Measurements from ENCODE around the gene AIFM3.
"Not testable (repeated sequence)": the region's sequence is repeated elsewhere in the genome, so short reads cannot be mapped to it uniquely, and the experiment has no call there.

The AIFM3 gene

DNA sequence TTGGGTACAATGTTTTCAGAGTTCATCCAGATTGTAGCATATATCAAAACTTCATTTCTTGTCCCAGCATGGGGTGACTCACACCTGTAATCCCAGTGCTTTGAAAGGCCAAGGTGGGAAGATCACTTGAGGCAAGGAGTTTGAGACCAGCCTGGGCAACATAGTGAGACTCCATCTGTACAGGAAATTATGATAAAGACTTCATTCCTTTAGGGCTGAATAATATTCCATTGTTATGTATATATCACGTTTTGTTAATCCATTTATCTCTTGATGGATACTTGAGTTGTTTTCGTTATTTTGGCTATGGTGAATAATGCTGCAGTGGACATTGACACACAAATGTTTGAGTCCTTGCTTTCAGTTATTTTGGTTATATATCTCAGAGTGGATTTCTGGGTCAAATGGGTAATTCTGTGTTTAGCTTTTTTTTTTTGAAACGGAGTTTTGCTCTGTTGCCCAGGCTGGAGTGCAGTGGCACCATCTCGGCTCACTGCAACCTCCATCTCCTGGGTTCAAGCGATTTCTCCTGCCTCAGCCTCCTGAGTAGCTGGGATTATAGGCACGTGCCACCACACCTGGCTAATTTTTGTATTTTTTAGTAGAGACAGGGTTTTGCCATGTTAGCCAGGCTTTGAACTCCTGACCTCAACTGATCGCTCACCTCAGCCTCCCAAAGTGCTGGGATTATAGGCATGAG is 24.7 kb upstream of the AIFM3 start:
- not testable (repeated sequence) for DNase-seq

DNA sequence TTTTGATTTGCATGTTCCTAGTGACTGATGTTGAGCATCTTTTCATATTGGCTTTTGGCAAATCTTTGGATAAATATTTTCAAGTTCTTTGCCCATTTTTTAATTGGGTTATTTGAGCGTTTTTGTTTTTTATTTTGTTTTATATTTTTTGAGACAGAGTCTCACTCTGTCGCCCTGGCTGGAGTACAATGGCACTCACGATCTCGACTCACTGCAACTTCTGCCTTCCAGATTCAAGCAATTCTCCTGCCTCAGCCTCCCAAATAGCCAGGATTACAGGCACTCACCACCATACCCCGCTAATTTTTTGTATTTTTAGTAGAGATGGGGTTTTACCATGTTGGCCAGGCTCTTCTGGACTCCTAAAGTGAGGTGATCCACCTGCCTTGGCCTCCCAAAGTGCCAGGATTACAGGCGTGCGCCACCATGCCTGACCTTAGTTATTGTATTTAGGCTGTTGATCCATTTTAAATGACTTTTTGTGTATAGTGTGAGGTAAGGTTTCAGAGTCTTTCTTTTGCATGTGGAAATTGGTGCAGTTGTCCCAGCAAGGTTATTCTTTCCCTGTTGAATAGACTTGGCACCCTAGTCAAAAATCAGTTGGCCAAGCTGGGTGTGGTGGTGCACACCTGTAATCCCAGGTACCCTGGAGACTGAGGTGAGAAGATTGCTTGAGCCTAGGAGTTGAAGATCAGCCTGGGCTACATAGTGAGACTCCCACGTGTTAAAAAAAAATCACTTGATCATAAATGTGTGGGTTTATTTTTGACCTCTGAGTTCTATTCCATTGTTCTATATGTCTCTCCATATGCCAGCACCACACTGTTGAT is 23.7 kb upstream of the AIFM3 start:
- no peak for DNase-seq

DNA sequence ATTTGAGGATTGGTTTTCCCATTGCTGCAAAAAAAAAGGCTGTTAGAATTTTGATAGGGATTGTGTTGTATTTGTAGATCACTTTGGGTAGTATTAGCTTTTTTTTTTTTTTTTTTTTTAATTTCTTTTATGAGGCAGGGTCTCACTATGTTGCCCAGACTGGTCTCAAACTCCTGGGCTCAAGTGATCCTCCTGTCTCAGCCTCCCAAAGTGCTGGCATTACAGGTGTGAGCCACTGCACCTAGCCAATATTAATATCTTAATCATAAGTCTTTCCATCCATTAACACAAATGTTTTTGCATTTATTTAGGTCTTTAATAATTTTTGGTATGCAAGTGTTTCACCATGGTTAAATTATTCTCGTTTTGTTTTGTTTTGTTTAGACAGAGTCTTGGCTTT is 23.0 kb upstream of the AIFM3 start:
- no peak for DNase-seq

DNA sequence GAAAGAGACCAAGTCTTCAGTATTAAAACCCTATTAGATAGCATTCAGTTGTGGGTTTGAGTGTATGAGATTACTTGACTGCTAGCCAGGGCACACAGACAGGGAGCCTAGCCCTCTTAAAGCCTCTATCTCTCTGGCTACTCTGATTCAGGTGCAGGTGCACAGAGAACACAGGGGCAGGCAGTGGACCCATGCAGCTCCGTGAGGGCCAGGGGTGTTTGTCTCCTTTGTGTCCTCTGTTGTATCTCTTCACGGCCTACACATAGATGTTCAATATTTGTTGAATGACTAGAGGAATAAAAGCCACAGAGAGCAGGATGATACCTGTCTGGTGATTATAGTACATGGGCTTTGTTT is 21.5 kb upstream of the AIFM3 start:
- DNase-seq: no peak

DNA sequence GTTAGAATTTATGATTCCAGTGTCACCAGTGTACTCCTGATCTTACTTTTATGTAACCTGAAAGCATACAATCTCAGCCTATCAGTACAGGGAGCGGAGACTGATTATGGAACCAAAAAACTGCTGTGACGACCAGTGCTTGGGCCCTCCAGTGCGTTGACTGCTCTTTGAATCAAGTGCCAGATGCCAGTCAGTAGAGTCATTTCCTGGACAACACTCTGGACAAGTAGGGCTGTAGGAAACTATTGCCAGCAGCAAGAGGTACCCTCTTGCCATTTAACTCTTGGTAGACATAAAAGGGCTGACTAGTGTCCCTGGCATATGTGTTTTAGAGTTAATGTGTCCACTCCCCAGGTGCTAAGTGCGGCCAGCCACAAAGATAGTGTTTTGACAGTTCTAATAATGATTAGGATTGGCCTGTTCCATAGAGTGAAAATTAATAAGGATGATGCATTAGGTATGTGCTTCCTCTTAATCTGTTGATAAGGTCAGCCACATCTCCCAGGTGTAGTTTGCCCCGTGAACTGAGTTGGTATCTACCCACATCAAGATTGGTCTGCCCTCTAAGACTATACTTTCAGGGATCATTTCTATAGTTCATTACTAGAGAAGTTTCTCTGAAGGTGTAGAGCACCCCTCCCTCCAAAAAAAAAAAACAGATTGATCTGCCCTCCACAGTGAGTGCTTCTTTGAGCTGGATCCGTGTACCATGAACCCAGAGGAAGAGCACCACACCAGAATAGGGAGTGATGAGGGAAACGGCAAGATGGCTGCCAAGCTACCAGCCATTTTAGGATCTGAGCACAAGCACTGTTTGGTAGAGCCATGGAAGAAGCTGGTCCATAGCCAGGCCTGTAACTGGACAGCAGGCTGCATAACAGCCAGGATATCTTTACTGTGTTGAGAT is 20.7 kb upstream of the AIFM3 start:
- DNase-seq: no peak

DNA sequence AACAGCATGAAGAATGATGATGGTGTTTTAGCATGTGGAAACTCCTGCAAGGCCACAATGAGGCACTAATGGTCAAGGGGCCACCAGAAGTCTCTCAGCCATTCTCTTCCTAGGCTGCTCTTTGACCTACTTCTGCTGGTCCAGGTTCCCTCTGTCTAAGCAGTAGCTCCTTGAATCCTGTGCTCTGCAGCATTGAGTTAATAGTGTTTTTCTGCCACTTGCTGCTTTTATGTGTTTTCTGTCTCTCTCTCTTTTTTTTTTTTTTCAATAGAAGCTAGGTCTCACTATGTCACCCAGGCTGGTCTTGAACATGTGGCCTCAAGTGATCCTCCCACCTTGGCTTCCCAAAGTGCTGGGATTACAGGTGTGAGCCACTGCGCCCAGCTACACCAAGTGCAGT is 20.1 kb upstream of the AIFM3 start:
- no peak for DNase-seq

DNA sequence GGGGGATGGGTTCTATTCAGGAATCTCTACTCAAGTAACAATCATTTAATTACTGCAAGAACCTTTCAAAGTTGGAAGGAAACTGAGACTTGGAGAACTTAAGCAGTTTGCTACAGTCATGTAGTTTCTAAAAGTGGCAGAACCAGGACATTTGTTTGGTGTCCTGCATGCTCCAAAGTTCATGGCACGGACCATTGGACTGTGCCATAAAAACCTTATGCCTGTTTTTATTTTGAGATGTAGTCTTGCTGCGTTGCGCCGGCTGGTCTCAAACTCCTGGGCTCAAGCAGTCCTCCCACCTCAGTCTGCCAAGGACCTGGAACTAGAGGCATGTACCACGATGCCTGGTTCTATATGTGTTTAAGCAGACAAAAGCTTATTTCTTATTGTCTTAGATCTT is 18.6 kb upstream of the AIFM3 start:
- no peak for DNase-seq

DNA sequence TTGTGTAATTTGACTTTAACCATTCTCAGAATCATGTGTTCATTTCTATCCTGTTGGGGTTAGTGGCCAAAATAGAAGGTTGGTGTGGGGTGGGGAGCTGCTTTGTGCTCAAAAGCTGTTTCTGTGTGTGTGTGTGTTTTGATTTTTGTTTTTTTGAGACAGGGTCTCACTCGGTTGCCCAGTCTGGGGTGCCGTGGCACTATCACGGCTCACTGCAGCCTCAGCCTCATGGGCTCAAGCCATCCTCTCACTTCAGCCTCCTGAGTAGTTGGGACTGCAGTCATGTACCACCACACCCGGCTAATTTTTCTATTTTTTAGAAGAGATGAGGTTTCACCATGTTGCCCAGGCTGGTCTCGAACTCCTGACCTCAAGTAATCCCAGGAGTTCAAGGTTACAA is 18.1 kb upstream of the AIFM3 start:
- no peak for DNase-seq

DNA sequence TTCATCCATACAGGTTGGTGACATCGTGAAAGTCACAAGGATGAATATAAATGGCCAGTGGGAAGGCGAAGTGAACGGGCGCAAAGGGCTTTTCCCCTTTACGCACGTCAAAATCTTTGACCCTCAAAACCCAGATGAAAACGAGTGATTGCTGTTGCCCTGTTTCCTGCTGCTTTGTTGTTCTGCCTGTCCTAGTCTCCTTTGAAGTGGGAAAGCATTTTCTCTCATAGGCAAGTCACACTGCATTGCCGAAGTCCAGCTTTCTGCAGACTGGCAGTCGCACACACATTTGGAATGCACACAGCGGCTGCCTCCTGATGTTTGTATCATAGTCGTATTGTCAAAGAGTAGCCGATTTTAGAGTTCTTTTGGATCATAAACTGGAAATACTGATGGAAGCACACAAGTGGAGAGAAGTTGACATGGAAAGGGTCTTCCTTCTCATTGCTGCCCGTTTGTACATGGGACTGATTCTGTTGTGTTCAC is 17.3 kb upstream of the AIFM3 start:
- DNase-seq: no peak

DNA sequence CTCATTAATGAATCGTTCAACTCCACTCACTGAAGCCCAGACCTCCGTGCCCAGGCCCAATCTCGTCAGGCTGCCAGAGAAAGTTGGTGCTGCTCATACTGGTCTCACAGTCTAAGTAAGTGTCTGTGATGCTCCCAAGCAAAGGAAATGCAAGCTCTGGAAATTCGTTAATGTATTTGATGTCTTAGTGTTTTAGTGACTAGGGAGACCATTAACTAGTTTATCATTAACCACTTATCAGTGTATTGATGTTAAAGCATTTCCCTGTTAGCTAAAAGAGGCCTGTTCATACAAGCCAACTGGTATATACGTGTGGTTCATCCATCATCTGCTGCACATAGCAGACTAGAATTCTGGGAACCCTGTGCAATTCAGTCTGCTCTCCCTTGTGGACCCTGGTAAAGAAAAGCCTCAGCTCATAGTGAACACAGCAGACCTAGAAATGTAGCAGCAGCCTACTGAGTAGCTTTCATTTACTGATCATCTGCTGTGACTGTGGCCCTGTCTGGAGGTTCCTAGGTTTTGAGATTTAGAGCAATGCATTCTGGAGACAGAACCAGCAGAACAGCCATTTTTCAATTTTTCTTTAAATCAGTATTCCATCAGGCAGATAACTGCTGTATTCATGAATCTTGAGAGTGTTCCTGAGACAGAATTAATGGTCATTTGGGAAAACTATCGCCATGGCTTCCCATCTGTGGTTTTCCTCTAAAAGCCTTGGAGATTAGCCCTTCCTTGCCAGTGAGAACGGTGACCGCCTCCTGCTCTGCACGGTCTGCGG is 15.7 kb upstream of the AIFM3 start:
- DNase-seq: no peak

DNA sequence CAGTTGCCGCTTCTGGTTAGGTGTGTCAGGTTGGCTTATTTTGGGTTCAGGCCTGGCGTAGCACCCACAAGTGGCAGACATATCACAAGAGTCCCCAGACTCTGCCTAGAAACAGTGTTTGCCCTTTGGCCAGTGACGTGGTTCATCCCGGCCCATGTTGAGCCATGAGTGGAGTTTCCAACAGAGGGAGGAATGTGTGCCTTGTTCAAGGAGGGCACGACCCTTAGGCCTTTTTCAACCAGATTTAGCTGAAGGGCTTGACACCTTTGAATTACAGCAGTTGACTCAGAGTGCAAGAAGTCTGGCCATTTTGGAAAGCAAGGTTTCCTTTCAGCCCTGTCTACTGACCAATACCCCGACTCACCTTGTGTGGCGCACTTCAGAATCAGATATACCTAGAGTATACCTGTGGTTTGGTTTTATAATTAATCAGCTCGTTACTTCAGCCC is 15.1 kb upstream of the AIFM3 start:
- DNase-seq: no peak

DNA sequence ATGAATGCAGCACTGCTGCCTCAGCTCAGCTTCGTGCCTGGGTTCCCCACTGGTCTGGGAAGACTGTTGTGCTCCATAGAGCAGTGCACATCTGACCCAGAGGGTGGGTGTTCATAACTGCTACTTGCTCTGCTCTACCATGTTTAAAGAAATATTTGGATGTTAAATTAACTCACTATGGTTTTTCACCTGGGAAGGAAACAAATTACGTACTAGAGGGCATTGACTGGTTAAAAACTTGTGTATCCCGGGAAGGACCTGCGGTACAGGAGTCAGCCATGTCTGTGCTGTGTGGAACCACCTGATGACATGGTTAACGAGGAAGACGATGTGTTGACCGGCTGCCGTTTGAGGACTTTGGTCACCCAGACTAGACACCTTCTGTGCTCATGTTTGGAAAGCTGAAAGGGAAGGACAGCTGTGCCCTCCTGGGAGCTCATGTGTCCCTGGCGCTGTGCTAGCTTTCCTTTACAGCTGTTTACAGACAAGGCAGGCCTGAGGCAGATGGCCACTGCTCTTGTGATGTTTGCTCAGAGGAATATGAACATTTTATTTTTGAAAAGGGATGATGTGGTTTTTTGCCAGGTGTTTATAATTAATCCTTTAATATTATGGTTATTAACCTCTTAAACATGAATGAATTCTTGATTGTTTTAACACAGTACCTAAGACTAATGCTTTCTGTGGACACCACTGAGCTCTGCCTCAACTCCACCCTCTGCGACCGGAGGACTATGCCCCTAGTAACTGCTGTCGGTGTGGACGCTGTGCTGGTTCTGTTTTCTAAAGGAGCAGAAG is 14.3 kb upstream of the AIFM3 start:
- DNase-seq: peak; percentile 66

DNA sequence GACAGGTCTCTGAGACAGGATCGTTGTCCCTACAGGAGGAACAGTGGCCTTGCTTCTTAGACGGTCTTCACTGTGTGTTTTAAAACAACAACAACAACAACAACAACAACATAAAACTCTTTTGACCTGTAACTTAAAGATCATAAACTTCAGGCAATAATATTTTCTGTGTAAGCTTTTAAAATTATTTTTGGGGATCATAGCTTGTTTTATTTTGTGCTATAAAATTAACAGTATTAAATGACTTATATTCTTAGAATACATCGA is 13.8 kb upstream of the AIFM3 start:
- no peak for DNase-seq

DNA sequence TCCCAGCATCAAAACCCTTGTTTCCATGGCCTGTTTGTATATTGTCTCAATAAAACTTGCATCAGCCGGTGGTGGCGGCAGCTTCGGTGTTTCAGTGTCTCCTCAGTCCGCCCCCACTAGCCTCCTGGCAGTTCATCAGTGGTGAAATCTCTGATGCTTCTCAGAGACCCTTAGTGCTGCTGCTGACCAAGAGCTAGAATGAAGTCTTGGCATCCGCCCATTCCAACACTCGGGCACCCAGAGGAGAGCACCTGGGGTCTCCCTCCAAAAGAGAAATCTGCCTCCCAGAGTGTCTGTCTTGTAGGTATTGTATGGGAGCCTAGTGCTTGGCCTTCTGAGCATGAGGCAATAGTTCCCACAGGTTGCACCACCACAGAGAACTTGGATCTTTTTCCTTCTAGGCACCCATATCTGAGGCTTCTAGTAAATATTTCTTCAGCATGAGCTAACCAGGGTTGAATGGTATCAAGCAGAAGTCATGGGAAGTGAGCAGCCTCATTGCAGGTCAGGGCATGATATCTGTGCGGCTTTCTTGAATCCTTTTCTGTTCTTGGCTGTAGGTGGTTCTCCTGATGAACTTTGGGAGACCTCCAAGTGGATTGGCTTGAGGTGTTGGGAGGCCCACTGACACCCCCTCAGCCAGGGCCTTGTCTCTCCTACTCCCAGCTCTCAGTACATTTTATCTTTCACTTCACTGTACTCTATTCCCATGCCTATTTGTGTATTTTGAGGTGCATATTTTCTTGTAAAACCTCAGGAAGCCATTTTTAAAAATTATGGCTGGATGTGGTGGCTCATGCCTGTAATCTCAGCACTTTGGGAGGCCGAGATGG is 13.2 kb upstream of the AIFM3 start:
- DNase-seq: no peak

DNA sequence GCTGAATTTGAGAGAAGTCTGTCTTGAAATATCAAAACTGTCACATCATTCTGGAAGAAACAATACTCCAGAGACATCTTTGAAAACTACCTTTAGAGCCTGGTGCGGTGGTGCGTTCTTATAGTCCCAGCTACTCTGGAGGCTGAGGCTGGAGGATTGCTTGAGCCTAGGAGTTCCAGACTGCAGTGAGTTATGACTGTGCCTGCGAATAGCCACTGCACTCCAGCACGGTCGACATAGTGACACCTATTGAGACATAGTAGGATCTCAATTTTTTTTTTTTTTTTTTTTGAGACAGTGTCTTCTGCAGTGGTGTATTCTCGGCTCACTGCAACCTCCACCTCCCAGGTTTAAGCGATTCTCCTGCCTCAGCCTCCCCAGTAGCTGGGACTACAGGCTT is 11.5 kb upstream of the AIFM3 start:
- DNase-seq: no peak

DNA sequence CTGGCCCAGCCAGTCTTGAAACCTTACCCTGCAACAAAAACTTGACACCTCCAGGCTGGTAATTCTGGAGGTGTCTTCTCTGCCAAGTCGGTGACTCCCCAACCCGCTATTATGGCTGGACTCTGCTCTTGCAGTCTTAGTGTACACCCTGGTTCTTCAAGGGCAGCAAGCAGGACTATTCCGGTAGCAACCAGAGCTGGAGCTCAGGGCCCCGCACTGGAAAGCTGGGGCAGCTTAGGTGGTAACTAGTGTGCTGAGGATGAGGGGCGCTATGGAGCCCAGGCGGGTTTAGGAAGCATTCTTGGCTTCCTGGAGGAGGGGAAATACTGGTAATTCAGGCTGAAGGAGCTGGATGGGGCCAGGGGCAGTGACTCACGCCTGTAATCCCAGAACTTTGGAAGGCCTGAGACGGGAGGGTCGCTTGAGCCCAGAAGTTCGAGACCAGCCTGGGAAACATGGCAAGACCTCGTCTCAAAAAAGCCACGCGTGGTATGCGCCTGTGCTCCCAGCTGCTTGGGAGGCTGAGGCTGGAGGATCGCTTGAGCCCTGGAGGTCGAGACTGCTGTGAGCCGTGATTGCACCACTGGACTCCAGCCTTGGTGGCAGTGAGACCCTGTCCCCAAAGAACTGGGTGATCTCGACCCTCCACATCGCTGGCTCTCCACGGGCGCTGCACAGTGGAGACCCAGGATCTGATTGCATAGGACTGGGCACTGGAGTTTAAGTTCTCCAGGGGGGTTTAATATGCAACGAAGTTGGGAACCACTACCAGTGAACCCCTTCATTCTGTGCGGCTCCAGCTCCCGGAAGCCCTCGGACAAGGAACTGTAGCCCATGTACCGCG is 10.6 kb upstream of the AIFM3 start:
- no peak for DNase-seq

DNA sequence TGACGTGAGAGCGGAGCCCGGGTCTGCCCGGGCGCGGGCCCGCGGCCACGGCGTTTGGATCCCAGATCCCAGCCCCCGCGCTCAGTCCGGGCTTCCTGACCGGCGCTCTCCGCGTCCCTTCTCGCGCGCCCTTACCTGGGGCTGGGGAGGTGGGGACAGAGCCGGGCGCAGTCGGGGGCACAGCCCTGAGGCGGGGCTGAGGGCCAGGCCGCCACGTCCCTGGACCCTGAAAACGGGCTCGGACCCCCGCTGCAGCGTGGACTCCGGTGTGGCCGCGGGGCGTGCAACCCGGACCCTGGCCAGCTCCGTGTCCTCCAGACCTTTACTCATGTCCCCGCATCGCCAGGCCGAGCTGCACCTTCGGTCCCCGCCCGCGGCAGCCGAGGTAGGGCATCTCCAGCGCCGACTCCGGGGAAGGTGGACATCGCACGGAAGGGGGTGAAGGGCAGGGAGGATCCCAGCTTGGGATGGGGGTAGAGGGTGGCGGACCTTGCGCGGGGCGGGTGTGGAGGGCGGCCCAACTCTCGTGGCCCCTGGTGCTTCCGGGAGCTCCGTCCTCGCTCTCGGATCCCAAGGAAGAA is 9.9 kb upstream of the AIFM3 start:
- DNase-seq: no peak

DNA sequence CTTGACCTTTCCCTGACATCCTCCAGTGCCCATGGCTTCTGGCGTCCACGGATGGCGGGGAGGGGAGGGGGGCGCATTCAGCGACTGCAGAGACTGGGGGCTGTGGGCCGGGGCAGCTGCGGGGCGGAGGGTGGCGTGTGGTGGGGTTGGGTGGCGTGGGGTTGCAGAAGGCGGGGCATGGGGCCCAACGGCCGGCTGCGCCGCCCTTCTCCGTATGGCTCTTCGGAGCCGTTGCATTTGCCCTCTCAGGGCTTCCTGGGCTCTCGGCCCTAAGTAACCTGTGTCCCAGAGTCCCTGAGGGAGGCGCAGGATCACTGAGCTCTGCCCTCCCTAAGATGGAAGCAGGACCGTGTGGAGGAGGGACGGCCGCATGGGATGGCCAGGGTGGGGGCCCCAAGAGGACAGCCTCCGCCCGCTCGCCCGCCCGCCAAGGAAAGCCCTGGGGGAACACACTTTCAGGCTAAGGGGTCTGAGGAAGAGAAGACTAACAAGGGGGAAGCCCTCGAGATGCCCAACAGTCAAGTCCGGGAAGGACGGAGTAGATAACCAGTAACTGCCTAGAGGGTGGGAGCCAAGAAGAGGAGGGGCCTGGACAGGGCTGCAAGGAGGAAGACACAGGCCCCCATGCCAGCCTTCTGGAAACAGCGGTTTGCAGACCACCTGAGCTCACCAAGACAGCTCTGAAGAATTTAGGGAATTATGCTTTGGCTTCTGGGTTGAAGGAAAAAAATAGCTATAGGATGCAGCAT is 9.2 kb upstream of the AIFM3 start:
- no peak for DNase-seq
